Measurements from ENCODE around the gene SLC24A3.

GRCh38 chr20:19524691-19525090, 312.2 kb downstream of the SLC24A3 start:
- TF ChIP-seq CTCF (conservative IDR thresholded peaks at IDR 0.05; ENCODE audit: low read length) (no peak), EZH2phosphoT487 (IDR thresholded peaks at IDR 0.05; ENCODE audit: borderline replicate concordance, low read depth, low read length) (no peak)

Data from OCI-LY7 (cell line).